Peyer's patch (tissue), 4 donors: ENCODE data around the gene CACNA1B.

Experiments
- CTCF ChIP-seq, 6 experiments: fragments of 450-650 bp in 4 of 6; fragments of 200-600 bp in 2 of 6; sonication (generic) in 1 of 6; IDR thresholded peaks; one replicate each; pipeline ENCODE4 v1.5.1; 2017 to 2019; ENCODE audit warnings: antibody characterized with exemption in 6 of 6, mild to moderate bottlenecking in 3 of 6, moderate library complexity in 1 of 6
- POLR2A ChIP-seq, 2 donors: fragments of 450-650 bp; IDR thresholded peaks; one replicate each; pipeline ENCODE4 v1.5.1; 2017; ENCODE audit warnings: antibody characterized with exemption in 2 of 2, mild to moderate bottlenecking in 2 of 2, moderate library complexity in 2 of 2

DNA sequence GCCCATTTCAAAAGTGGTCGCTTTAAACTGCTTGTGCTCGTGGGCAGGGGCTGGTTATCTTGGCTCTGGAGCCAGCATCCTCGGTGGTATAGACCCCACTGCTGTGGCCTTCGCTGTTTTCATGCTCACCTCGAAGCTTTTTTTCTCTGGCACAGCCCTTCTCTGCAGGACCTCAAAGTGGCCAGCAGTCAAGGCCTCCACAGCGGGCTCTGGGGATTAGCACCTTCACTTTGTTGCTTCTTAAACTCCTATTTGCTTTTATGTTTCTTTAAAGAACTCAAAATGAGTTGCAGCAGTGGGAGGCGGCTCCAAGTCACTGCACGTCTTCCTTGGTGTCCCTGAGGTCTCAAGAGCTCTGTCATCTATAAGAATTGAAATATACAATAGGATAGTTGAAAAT lies 165.1 kb downstream of the CACNA1B start:
- TF ChIP-seq CTCF (IDR thresholded peaks at IDR 0.05) (no peak), POLR2A (IDR thresholded peaks at IDR 0.05) (no peak)
